ENCODE results near the gene P2RX7.

DNA sequence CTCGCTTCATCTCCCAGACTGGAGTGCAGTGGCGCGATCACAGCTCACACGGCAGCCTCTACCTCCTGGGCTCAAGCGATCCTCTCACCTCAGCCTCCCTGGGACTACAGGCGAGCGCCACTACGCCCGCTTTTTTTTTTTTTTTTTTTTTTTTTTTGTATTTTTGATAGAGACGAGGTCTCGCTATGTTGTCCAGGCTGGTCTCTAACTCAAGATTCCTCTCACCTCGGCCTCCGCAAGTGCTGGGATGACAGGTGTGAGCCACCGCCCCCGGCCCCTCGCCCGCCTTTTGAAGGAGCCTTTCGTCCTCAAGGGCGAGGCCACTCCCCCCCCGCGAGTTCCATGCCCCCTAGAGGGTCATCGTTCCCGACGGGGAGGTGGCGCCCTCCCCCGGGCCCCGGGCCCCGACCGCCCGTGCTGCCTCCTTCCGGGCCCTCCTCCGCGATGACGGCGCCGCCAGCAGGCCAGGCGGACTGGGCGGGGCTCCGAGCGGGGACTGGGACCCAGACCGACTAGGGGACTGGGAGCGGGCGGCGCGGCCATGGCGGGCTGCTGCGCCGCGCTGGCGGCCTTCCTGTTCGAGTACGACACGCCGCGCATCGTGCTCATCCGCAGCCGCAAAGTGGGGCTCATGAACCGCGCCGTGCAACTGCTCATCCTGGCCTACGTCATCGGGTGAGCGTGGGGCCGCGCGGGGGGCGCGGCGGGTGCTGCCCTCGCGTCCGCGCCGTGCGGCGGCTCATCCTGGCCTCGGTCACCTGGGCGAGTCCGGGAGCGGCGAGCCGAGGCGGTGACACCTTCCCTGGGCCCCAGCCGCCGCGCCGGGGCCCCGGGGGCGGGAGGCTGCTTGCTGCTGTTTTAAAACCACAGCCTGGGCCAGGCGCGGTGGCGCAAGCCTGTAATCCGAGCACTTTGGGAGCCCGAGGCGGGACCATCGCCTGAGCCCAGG is 77.2 kb downstream of the P2RX7 start, which contains the start of gene P2RX4:
- TF ChIP-seq EZH2 (IDR thresholded peaks at IDR 0.05) (no peak), POLR2AphosphoS5 (IDR thresholded peaks at IDR 0.05; ENCODE audit: borderline replicate concordance, low read depth, low read length) (peak; percentile 79)
